HG03432 (cell line): ENCODE measurements around the gene RAB20.
"Not testable (repeated sequence)": the region's sequence is repeated elsewhere in the genome, so short reads cannot be mapped to it uniquely, and the experiment has no call there.

Experiments
- ATAC-seq: cut with Tn5 transposase; IDR thresholded peaks from one replicate; pipeline ENCODE4 v1.9.1; 2021; ENCODE audit warnings: mild to moderate bottlenecking, moderate library complexity; ENCODE audit not compliant: unreplicated experiment

RAB20 gene, protein sequence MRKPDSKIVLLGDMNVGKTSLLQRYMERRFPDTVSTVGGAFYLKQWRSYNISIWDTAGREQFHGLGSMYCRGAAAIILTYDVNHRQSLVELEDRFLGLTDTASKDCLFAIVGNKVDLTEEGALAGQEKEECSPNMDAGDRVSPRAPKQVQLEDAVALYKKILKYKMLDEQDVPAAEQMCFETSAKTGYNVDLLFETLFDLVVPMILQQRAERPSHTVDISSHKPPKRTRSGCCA

DNA sequence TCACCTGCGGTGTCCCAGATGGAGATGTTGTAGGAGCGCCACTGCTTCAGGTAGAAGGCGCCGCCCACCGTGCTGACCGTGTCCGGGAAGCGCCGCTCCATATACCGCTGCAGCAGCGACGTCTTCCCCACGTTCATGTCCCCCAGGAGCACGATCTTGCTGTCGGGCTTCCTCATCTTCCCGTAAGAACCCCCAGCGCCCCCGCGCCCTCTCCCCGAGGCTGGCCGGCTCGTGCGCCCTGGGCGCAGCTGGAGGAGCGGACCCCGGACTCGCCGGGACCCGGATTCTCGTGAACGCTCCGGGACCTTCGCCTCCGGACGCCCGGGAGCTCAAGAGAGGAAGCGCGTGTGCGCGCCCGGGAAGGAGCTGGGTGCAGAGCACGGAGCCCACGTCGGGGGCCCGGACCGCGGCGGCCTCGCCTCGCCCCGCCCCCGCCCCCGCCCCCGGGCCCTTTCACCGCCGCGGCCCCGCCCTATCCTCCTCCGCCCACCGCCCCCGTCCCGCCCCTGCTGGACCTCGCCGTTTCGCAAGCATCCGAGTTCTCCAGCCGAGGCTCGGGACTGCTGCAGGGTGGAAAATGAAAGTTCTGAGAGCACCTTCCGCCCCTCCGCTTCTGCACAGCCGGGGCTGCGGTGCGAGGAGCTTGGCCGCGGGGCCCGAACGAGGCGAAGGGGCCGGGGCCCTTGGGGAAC, at the start of gene RAB20:
Gene RAB20 (minus strand): TSS at position 379 of the 692 bp plus-strand sequence. CDS start 203 bp downstream, at position 176.
- ATAC-seq, result peak; percentile 76

DNA sequence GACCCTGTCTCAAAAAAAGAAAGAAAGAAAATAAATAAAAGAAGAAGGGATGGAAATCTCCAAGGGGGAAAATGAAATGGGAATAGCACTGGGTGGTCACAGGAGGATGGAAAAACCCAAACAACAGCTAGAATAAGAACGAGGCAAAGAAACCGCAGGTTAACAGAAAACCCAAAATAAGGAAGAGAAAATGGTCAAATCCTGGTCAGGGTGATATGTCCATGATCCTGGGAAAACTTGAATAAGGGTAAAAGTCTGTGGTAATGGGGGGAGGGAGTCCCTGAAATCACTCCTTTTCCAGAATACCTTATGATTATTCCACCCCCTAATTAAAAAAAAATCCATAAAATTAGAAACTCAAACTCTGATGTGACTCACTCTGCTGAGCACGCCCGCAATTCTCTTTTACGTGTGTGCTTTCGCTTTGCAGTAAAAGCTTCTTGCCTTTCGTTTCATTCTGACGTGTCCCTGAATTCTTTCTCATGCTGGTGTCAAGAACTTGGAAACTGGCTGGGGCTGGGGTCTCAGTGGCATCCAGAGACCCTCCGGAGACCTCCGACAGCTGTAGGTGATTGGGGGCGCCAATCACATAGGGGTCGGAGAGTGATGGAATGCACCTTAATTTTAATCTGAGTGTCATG, 49.6 kb upstream of the RAB20 start:
- ATAC-seq, result peak; percentile 42

DNA sequence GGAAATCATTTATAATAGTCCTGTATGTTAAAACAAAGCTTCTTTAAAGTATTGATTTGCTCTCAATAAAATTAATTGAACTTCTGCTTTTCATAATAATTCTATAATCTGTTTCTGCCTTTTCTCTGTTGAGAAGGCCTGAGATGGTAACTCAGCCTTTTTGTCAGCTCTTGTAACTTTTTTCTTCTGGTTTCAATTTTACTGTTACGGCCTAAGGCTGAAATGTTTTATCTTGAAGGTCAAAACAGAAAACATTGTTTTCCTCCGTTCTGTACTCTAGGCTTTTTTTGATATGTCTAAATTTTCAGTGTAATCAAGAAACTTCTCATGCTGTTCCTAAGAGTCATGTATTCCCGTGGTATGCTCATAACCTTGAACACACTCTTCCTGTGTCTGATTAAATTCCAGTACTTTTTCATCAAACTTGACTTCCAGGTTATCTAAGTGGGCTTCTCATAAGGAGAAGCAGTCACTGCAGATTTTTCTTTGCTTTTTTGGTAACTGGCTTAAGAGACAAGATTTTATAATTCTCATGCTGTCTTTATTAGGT, 46.2 kb upstream of the RAB20 start:
- no peak for ATAC-seq

DNA sequence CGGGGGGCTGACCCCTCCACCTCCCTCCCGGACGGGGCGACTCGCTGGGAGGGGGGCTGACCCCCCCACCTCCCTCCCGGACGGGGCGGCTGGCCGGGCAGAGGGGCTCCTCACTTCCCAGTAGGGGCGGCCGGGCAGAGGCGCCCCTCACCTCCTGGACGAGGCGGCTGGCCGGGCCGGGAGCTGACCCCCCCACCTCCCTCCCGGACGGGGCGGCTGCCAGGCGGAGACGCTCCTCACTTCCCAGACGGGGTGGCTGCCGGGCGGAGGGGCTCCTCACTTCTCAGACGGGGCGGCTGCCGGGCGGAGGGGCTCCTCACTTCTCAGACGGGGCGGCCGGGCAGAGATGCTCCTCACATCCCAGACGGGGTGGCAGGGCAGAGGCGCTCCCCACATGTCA, 44.8 kb upstream of the RAB20 start:
- not testable (repeated sequence) for ATAC-seq

DNA sequence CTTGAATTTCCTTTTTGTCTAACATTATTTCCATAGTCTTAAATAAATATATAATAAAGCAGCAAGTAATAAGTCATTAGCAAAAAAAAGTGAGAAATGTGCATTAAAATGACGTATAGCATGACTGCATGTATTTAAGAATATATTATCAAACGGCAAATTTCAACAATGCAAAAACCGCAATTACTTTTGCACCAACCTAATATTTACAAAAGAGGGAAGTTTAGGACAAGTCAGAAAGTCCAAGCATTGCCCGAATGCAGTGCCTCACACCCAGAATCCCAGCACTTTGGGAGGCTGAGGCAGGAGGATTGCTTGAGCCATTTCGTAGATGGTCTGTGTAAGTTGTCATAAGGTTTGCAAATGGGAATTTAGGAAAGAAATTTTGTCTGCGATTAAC, 43.6 kb upstream of the RAB20 start:
- ATAC-seq, result no peak

GRCh38 chr13:110600980-110601379, 39.5 kb upstream of the RAB20 start:
- ATAC-seq, result no peak

- no peak for ATAC-seq
These were observed 38.8 kb upstream of the RAB20 start for GRCh38 chr13:110600261-110600819.

DNA sequence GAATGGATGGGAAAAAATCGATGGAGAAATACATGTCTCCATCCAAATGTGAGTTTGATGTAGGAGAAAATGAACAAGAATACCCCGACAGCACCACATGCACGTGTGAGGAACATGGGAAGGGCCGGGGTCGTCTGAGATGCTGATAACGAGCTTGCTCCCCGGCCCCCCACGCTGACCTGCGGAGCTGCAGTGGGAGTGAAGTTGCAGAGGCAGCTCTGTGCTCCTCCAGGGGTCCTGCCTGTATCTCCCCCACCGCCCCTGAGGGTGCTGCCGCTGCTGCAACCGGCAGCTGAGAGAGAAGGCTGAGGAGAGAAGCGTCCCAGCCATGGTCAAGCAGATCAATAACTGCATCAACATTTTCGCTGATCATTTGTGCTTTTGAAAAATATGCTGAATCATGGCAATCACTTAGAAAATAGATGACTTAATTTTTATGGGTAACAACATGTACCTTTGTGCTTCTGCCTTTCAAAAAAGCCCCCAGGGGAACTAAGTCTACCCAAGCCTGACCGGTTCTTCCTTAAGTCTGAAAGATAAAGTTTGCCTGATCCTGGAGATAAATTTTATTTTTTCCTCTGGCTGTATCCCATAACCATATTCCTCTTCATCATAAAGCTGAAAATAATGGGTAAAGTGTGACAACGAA, 35.6 kb upstream of the RAB20 start:
- no peak for ATAC-seq

DNA sequence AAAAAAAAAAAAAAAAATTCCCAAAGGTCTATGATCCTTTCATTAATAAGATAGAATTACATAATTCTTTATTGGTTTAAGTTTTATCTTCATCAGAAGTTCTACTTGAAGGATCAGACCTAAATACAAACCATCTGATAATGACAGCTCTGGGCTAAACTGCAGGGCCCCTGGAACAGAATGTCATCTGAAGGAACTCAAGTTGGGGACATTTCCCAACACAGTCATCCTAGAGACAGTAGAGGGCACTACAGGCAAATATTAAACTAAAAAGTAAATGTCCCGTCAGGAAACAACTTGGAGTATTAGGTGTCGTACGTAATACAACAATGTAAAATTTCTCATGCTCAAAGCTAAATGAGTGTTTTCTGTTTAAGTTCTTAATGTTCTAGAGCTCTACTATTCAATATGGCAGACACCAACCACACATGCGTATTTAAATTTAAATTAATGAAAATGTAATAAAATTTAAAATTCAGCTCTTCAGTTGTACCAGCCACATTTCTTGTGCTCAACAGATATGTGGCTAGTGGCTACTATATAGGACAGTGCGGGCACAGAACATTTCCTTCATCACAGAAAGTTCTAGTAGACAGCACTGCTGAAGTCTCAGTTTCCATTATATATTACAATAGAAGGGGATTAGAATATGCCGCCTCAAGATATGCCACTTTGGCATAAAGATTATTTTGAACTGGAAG, 32.1 kb upstream of the RAB20 start:
- ATAC-seq, result peak; percentile 80

DNA sequence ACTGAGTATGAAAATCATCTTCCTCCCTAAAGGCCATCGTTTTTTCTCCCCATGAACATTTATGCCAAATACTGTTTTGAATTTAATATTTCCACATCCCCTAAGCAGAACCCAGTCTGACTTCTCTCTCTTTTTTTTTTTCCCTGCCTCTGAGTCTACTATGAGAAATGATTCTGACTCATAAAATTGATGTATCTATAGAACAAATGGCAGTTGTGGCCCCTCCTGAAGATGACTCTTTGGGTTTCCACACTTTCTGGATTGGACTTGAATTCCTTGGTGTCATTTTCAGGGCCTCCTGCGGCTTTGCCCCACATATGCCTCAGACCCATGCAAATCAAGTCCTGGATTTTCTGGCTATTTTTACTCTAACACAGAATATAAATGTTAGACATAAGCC, 31.1 kb upstream of the RAB20 start:
- no peak for ATAC-seq

- no peak for ATAC-seq
These were observed 29.1 kb upstream of the RAB20 start for GRCh38 chr13:110590577-110590976.

- no peak for ATAC-seq
These were observed 28.4 kb upstream of the RAB20 start for GRCh38 chr13:110589793-110590390.

DNA sequence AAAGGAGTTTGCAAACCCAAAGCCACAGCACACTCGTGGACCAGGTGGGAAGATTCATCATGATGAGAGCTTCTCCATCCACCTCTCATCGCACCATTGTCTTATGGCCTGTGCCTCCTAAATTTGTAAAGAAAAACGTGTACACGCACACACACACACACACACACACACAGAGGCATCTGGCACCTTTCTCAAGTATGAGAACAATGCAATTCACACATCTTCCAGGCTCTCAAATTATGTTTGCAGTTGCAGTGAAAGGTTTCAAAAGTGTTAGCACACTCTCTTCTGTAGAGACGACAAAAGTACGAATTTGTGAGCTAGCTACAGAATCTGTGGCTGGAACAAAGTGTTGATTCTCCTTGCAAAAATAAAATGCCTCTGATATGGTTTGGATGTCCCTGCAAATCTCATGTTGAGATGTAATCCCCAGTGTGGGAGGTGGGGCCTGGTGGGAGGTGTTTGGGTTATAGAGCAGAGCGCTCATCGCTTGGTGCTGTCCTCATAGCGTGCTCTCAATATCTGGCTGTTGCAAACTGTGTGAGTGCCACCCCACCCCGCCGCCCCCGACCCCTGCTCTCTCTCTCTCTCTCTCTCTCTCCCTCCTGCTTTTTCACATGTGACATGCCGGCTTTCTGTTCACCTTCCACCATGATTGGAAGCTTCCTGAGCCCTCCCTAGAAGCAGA, 21.8 kb upstream of the RAB20 start:
- ATAC-seq, result no peak

- ATAC-seq, result no peak
These were observed 21.0 kb upstream of the RAB20 start for GRCh38 chr13:110582421-110582954.

- ATAC-seq, result no peak
These were observed 20.1 kb upstream of the RAB20 start for GRCh38 chr13:110581506-110582185.

- no peak for ATAC-seq
These were observed 19.3 kb upstream of the RAB20 start for GRCh38 chr13:110580800-110581199.

DNA sequence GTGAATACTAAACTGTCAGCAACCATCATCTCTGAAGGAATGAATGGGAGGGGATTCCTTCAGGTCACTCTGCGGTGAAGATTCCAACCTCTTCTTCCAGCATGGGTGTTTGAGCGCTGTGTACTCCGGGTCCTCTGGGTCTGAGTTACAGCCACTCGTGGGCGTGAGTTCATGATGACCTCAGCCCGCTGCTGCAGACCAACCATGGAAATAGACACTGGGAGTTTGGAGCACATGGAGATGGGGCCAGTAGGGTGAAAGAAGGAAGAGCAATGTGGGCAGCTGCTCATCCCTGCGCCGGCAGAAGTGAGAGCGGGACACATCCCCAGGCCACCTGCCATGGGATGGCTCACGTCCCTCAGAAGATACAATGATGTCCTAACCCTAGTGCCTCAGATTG, 16.8 kb upstream of the RAB20 start:
- no peak for ATAC-seq

DNA sequence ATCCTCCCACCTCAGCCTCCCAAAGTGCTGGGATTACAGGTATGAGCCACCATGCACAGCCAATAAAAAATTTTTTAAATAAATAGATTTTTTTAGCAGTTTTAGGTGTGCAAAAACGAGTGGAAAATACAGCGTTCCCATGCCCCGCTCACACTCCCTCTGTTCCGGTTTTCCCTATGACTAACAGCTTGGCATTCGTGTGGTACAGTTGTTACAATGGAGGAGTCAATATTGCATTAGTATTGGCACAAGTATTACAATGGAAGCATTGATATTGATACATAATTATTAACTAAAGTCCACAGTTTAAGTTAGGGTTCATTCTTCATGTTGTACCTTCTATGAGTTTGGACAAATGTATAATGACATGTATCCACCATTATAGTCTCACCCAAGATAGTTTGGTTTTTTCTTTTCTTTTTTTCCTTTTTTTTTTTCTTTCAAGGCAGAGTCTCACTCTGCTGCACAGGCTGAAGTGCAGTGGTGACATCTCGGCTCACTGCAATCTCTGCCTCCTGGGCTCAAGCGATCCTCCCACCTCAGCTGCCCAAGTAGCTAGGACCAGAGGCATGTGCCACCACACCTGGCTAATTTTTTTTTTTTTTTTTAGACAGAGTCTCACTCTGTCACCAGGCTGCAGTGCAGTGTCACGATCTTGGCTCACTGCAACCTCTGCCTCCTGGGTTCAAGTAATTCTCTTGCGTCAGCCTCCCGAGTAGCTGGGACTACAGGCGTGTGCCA, 15.4 kb upstream of the RAB20 start:
- ATAC-seq, result no peak
